Liver (tissue), 9 donors: ENCODE data around the gene SH3PXD2A. TPM values are rescaled to one million over a fixed set of nuclear protein-coding genes. Genes with fewer than 3 reads are reported as not detected.

Source experiments
- DNase-seq: peaks from one replicate; pipeline ENCODE4 v3.0.0-alpha.2; 2017; ENCODE audit warnings: low spot score
- H3K27ac ChIP-seq, 2 donors: one replicate each; pipeline ENCODE4 v1.7.0; 2013; ENCODE audit warnings: inconsistent platforms in 2 of 2, low read length in 2 of 2, control low read depth in 1 of 2, low read depth in 1 of 2, mild to moderate bottlenecking in 1 of 2
- H3K27me3 ChIP-seq, 4 donors: one replicate each; pipeline versions ENCODE4 v1.6.1 to v1.7.0; 2013; ENCODE audit warnings: low read length in 3 of 4, inconsistent platforms in 1 of 4, mild to moderate bottlenecking in 1 of 4, moderate library complexity in 1 of 4; ENCODE audit not compliant: control insufficient read depth in 4 of 4, insufficient read depth in 4 of 4
- H3K36me3 ChIP-seq, 4 donors: one replicate each; pipeline versions ENCODE4 v1.6.1 to v1.7.0; 2013; ENCODE audit warnings: low read length in 3 of 4, mild to moderate bottlenecking in 3 of 4, low read depth in 1 of 4, moderate library complexity in 1 of 4; ENCODE audit not compliant: control insufficient read depth in 4 of 4, insufficient read depth in 3 of 4
- H3K4me1 ChIP-seq, 4 donors: one replicate each; pipeline versions ENCODE4 v1.6.1 to v1.7.0; 2013; ENCODE audit warnings: low read length in 3 of 4, mild to moderate bottlenecking in 3 of 4, moderate library complexity in 1 of 4; ENCODE audit not compliant: control insufficient read depth in 4 of 4, insufficient read depth in 4 of 4
- H3K4me3 ChIP-seq, 3 donors: one replicate each; pipeline versions ENCODE4 v1.6.1 to v1.7.0; 2013; ENCODE audit warnings: low read length in 3 of 3, control low read depth in 1 of 3, low read depth in 1 of 3, mild to moderate bottlenecking in 1 of 3
- H3K9ac ChIP-seq, 2 donors: one replicate each; pipeline ENCODE4 v1.7.0; 2013; ENCODE audit warnings: low read length in 2 of 2, mild to moderate bottlenecking in 2 of 2, moderate library complexity in 2 of 2, control low read depth in 1 of 2, low read depth in 1 of 2
- H3K9me3 ChIP-seq, 4 donors: one replicate each; pipeline versions ENCODE4 v1.6.1 to v1.7.0; 2013; ENCODE audit warnings: low read length in 3 of 4; ENCODE audit not compliant: control insufficient read depth in 4 of 4
- ATF3 ChIP-seq: IDR thresholded peaks from 2 replicates; pipeline ENCODE4 v1.6.1; 2016; ENCODE audit warnings: antibody characterized with exemption
- EGR1 ChIP-seq, 2 donors: IDR thresholded peaks; 2 replicates each; pipeline ENCODE4 v1.6.1; 2016 to 2018; ENCODE audit warnings: antibody characterized with exemption in 2 of 2, low read depth in 2 of 2
- FOXA2 ChIP-seq: IDR thresholded peaks from 2 replicates; pipeline ENCODE4 v1.6.1; 2016; ENCODE audit warnings: antibody characterized with exemption
- HNF4G ChIP-seq: IDR thresholded peaks from 2 replicates; pipeline ENCODE4 v1.6.1; 2016; ENCODE audit warnings: antibody characterized with exemption
- JUND ChIP-seq, 2 donors: IDR thresholded peaks; 2 replicates each; pipeline ENCODE4 v1.6.1; 2016; ENCODE audit warnings: antibody characterized with exemption in 2 of 2
- NR2F2 ChIP-seq: IDR thresholded peaks from 2 replicates; pipeline ENCODE4 v1.6.1; 2016; ENCODE audit warnings: antibody characterized with exemption
- RAD21 ChIP-seq, 2 donors: IDR thresholded peaks; 2 replicates each; pipeline ENCODE4 v1.6.1; 2016; ENCODE audit warnings: antibody characterized with exemption in 2 of 2, mild to moderate bottlenecking in 2 of 2
- SP1 ChIP-seq: IDR thresholded peaks from 2 replicates; pipeline ENCODE4 v1.6.1; 2018; ENCODE audit warnings: antibody characterized with exemption, mild to moderate bottlenecking
- TAF1 ChIP-seq: conservative IDR thresholded peaks from 2 replicates; pipeline ENCODE4 v1.6.1; 2016; ENCODE audit warnings: antibody characterized with exemption, mild to moderate bottlenecking
- WGBS: extraction: QIAGEN DNeasy Blood & Tissue Kit; methylation state at CpG from one replicate; pipeline ENCODE4 v1.1.7; 2013; 5-methylcytosine and 5-hydroxymethylcytosine counted together
- polyA plus RNA-seq, 2 donors: library from polyadenylated mRNA; stranded (reverse) in 1 of 2; unstranded in 1 of 2; fragments of 200-250 nt in 1 of 2; fragments of >200 nt in 1 of 2; fragmentation: Nextera tagmentation in 1 of 2; extraction: Ambion mirVana in 1 of 2; gene quantifications; one replicate each; pipeline versions ENCODE4 v1.2.1 to v1.2.3, GENCODE V29; 2013 to 2015
- total RNA-seq, 2 donors: library from RNA; depleted of rRNA; stranded (reverse); fragments of >200 nt; gene quantifications; one replicate each; pipeline ENCODE4 v1.2.3, GENCODE V29; 2014
- TF ChIP-seq, protein P1 (sequence below): IDR thresholded peaks from 2 replicates; pipeline ENCODE4 v1.6.1; 2016; ENCODE audit warnings: antibody characterized with exemption, mild to moderate bottlenecking
- TF ChIP-seq, protein P2 (sequence below): IDR thresholded peaks from 2 replicates; pipeline ENCODE4 v1.6.1; 2016; ENCODE audit warnings: antibody characterized with exemption
- TF ChIP-seq, protein P3 (sequence below): IDR thresholded peaks from 2 replicates; pipeline ENCODE4 v1.6.1; 2016; ENCODE audit warnings: antibody characterized with exemption
- TF ChIP-seq, protein P4 (sequence below): fragments of 150-350 bp; IDR thresholded peaks from 2 replicates; pipeline ENCODE4 v1.5.1; 2017; ENCODE audit warnings: improper control_type of control experiment, low read depth, low read length; ENCODE audit not compliant: missing input control
- donor health status: healthy.
- donor health status: healthy.
- donor health status: healthy.
- donor health status: healthy.
- donor health status: healthy.

SH3PXD2A gene
- total and polyA plus RNA-seq, 4 donors = 0.82 to 5.5 (median 3.9) TPM

- TF ChIP-seq, protein P1, sequence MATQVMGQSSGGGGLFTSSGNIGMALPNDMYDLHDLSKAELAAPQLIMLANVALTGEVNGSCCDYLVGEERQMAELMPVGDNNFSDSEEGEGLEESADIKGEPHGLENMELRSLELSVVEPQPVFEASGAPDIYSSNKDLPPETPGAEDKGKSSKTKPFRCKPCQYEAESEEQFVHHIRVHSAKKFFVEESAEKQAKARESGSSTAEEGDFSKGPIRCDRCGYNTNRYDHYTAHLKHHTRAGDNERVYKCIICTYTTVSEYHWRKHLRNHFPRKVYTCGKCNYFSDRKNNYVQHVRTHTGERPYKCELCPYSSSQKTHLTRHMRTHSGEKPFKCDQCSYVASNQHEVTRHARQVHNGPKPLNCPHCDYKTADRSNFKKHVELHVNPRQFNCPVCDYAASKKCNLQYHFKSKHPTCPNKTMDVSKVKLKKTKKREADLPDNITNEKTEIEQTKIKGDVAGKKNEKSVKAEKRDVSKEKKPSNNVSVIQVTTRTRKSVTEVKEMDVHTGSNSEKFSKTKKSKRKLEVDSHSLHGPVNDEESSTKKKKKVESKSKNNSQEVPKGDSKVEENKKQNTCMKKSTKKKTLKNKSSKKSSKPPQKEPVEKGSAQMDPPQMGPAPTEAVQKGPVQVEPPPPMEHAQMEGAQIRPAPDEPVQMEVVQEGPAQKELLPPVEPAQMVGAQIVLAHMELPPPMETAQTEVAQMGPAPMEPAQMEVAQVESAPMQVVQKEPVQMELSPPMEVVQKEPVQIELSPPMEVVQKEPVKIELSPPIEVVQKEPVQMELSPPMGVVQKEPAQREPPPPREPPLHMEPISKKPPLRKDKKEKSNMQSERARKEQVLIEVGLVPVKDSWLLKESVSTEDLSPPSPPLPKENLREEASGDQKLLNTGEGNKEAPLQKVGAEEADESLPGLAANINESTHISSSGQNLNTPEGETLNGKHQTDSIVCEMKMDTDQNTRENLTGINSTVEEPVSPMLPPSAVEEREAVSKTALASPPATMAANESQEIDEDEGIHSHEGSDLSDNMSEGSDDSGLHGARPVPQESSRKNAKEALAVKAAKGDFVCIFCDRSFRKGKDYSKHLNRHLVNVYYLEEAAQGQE = no peak
- TF ChIP-seq JUND (IDR thresholded peaks at IDR 0.05) = no peak
- TF ChIP-seq RAD21 (IDR thresholded peaks at IDR 0.05) = no peak
These were observed 178.4 kb downstream of the SH3PXD2A start (continued) for GRCh38 chr10:103676851-103677417.

GRCh38 chr10:103676058-103676785 is 179.2 kb downstream of the SH3PXD2A start:
- 85% methylated on average over 7 of the region's 7 CpGs for WGBS
- Histone ChIP-seq H3K27ac (peak overlapping the region in 1 of 2 donors; percentile 8), H3K9ac (no peak overlapping the region), H3K36me3 (no peaks in the 10 kb centered on the region), H3K4me1 (peaks cover 0 to 2% (median 0%) of the 10 kb centered on the region in 4 donors), H3K27me3 (no peaks in the 10 kb centered on the region), H3K9me3 (no peaks in the 10 kb centered on the region), H3K4me3 (no peak overlapping the region)
- TF ChIP-seq HNF4G (no peak), SP1 (no peak), NR2F2 (no peak), EGR1 (IDR thresholded peaks at IDR 0.05; ENCODE audit: low read depth in 2 of 2) (no peak), FOXA2 (no peak), TAF1 (no peak), RAD21 (IDR thresholded peaks at IDR 0.05) (no peak), ATF3 (no peak)
- TF ChIP-seq, protein P2, sequence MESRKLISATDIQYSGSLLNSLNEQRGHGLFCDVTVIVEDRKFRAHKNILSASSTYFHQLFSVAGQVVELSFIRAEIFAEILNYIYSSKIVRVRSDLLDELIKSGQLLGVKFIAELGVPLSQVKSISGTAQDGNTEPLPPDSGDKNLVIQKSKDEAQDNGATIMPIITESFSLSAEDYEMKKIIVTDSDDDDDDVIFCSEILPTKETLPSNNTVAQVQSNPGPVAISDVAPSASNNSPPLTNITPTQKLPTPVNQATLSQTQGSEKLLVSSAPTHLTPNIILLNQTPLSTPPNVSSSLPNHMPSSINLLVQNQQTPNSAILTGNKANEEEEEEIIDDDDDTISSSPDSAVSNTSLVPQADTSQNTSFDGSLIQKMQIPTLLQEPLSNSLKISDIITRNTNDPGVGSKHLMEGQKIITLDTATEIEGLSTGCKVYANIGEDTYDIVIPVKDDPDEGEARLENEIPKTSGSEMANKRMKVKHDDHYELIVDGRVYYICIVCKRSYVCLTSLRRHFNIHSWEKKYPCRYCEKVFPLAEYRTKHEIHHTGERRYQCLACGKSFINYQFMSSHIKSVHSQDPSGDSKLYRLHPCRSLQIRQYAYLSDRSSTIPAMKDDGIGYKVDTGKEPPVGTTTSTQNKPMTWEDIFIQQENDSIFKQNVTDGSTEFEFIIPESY = no peak
- TF ChIP-seq, protein P3, sequence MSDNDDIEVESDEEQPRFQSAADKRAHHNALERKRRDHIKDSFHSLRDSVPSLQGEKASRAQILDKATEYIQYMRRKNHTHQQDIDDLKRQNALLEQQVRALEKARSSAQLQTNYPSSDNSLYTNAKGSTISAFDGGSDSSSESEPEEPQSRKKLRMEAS = no peak
- no peak for DNase-seq

DNA sequence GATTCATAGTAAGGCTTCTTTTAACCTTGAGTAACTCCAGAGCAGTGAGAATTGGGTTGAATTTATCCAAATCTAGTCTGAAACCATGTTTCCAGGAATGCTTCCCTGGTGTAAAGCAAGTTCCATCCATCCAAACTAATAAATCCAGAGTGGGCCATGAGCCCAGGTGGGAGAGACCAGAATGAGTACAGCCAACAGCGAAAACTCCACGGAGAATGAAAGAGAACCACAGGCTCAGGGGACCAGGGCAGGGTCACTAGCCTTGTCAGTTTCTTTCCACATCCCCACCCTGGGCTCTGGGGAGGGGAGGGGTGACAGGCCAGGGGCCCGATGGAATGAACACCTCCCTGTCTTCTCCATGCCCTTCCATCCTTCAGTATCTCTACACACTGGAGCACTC is 181.8 kb downstream of the SH3PXD2A start:
- no peaks in the 10 kb centered on the region for H3K9me3 ChIP-seq
- no peak for DNase-seq
- no peak overlapping the region for H3K9ac ChIP-seq
- H3K4me1 ChIP-seq = peaks cover 0 to 2% (median 0%) of the 10 kb centered on the region in 4 donors
- no peak overlapping the region for H3K4me3 ChIP-seq
- no peak overlapping the region for H3K27ac ChIP-seq
- TF ChIP-seq, protein P1 = no peak
- TF ChIP-seq TAF1 (no peak), EGR1 (IDR thresholded peaks at IDR 0.05; ENCODE audit: low read depth in 2 of 2) (no peak)
- TF ChIP-seq, protein P4, sequence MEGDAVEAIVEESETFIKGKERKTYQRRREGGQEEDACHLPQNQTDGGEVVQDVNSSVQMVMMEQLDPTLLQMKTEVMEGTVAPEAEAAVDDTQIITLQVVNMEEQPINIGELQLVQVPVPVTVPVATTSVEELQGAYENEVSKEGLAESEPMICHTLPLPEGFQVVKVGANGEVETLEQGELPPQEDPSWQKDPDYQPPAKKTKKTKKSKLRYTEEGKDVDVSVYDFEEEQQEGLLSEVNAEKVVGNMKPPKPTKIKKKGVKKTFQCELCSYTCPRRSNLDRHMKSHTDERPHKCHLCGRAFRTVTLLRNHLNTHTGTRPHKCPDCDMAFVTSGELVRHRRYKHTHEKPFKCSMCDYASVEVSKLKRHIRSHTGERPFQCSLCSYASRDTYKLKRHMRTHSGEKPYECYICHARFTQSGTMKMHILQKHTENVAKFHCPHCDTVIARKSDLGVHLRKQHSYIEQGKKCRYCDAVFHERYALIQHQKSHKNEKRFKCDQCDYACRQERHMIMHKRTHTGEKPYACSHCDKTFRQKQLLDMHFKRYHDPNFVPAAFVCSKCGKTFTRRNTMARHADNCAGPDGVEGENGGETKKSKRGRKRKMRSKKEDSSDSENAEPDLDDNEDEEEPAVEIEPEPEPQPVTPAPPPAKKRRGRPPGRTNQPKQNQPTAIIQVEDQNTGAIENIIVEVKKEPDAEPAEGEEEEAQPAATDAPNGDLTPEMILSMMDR = no peak
- 85% methylated on average over 3 of the region's 3 CpGs for WGBS
- no peaks in the 10 kb centered on the region for H3K27me3 ChIP-seq
- no peaks in the 10 kb centered on the region for H3K36me3 ChIP-seq
